AG04449 (cell line): ENCODE results near the gene CCL13.

ENCODE experiments used
- CTCF ChIA-PET: fragments of 350-600 bp; formaldehyde crosslinking; extraction: SDS; loops from one replicate; lab custom pipeline; 2021; ENCODE audit warnings: antibody characterized with exemption; lab: Yijun Ruan, JAX
- POLR2A ChIA-PET: fragments of 400-600, 350-600 bp; formaldehyde crosslinking; extraction: SDS; loops from one replicate; lab custom pipeline; 2020; ENCODE audit warnings: antibody characterized with exemption, inconsistent platforms; lab: Yijun Ruan, JAX
- DNase-seq: peaks from one replicate; pipeline ENCODE4 v3.0.0-alpha.2; 2010; ENCODE audit warnings: low read depth, low spot score
- H3K4me3 ChIP-seq: 2 replicates; pipeline ENCODE4 v1.5.1; 2011; ENCODE audit warnings: low read depth, mild to moderate bottlenecking, control low read depth, low read length
- TF ChIP-seq, protein P1 (sequence below): IDR thresholded peaks from one replicate; pipeline ENCODE4 v1.5.1; 2011; ENCODE audit warnings: mild to moderate bottlenecking, moderate library complexity, low read length, control low read depth, inconsistent platforms; ENCODE audit not compliant: insufficient read depth; ENCODE audit errors: missing control alignments

The CCL13 gene

DNA sequence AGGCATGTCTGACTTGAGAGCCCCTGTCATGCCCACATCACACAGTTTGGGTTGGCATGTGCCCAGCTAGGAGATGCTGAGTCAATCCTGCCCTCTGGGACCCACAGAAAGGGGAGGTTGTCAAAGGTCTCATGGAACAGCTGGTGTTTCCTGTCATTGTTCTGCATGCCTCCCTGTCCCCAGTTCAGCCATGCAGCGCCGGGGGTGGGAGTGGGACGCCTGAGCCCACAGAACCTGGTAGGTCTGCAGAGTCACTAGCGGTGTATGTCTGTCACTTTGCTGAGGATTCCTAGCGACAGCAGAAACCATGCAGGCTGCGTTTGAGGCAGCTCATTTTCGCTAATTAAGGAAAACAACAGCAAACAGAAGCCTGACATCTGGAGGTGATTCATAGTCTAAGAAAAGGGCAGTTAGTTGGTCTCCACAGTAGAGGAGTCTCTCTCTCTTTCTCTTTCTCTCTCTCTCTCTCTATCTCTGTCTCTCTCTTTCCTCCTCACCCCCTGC is 26.4 kb downstream of the CCL13 start:
- POLR2A ChIA-PET = no interaction called here
- TF ChIP-seq, protein P1, sequence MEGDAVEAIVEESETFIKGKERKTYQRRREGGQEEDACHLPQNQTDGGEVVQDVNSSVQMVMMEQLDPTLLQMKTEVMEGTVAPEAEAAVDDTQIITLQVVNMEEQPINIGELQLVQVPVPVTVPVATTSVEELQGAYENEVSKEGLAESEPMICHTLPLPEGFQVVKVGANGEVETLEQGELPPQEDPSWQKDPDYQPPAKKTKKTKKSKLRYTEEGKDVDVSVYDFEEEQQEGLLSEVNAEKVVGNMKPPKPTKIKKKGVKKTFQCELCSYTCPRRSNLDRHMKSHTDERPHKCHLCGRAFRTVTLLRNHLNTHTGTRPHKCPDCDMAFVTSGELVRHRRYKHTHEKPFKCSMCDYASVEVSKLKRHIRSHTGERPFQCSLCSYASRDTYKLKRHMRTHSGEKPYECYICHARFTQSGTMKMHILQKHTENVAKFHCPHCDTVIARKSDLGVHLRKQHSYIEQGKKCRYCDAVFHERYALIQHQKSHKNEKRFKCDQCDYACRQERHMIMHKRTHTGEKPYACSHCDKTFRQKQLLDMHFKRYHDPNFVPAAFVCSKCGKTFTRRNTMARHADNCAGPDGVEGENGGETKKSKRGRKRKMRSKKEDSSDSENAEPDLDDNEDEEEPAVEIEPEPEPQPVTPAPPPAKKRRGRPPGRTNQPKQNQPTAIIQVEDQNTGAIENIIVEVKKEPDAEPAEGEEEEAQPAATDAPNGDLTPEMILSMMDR = no peak
- CTCF ChIA-PET = interaction anchor here (1.4 to 2.1 kb wide), 2 partner anchors 22 to 182 kb away, joined by 3 to 6 read pairs; no protein-coding TSS in a partner anchor
- no peak overlapping the region for H3K4me3 ChIP-seq
- DNase-seq = no peak

DNA sequence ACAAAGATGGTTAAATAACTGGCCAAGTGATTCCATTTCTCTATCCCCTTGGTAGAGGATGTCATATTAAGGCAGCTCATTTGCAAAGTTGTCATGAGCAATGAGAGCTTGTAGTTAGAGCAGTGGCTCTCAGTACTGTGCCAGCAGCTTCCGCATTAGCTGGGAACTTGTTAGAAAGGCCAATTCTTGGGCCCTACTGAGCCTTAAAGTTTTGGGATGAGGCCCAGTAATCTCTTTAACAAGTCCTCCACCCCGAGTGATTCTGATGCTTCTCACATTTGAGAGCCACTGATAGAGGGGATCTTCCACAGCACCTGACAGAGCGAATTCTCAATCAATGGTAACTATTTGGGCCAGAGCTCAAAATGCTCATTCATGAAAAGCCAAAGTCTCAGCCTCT is 26.9 kb downstream of the CCL13 start:
- POLR2A ChIA-PET = no interaction called here
- no peak overlapping the region for H3K4me3 ChIP-seq

DNA sequence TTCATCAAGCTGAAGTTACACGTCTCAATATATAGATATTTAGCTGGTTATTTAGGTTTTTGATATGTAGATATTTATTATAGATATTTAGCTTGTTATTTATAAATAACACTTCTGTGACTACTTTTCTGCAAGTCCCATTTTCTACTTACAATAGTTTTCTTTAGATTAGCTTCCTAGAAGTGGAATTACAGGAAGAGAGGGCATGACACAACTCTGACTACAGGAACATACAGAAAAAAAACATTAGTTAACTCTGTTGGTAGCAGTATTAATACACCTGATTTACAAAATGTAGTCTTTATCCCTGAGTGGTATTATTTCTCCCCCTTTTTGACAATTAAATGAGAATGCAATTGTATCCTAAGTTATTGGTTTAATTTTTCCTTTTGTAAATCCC is 28.0 kb downstream of the CCL13 start:
- DNase-seq = no peak
- TF ChIP-seq, protein P1 = no peak
- no peak overlapping the region for H3K4me3 ChIP-seq
- CTCF ChIA-PET = no interaction called here
- POLR2A ChIA-PET = no interaction called here

More for the DNA sequence above, 26.9 kb downstream of the CCL13 start:
- DNase-seq = no peak
- CTCF ChIA-PET = interaction anchor here (1.4 to 2.1 kb wide), 2 partner anchors 22 to 183 kb away, joined by 3 to 6 read pairs; no protein-coding TSS in a partner anchor
- TF ChIP-seq, protein P1 = no peak

DNA sequence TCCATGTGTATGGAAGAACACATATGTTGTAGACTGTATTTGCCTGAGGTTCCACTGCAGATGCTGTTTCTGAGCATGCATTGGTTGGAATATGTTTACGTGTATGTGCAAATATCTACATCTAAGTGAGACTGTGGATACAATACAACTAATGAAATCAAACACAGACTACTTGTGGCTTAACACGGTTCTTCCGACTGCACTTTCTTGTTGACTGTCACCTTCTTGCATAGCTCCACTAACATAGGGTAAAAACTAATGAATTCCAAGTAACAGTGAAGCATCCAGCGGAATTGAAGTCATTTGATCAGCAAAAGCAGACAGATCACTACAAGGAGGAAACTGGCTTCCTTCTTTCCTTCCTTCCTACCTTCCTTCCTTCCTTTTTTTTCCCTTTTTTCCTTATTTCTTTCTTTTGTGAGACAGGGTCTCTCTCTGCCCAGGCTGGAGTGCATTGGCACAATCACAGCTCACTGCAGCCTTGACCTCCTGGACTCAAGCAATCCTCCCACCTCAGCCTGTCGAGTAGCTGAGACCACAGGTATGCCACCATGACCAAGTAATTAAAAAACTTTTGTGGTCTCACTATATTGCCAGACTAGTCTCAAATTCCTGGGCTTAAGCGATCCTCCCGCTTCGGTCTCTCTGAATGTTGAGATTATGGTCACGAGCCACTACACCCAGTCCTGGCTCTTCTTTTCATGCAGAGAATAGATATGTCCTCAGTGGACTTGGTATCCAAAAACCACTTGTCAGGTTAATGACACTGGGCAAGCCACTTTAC is 28.7 kb downstream of the CCL13 start:
- CTCF ChIA-PET = interaction anchor here (0.8 kb wide), 1 partner anchor 23 kb away, joined by 3 read pairs; no protein-coding TSS in a partner anchor

DNA sequence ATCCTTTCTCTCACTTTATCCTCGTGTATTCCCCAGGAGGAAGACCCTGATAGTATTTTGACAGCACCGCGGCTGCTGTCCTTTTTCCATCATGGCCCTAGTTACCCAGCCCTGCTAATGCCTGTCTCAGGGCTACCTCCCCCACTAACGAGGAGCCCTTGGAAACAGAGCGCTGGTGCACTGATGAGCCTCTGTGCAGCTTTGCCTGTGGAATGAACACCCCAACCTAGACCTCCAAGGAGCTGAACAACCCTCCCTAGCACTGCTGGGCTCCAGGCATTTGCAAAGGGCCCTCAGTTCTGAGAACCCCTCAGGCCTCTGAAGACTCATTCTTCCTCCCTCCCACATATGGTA is 30.0 kb downstream of the CCL13 start:
- ChIA-PET CTCF (interaction anchor here (1.3 kb wide), 1 partner anchor 216 kb away, joined by 4 read pairs; no protein-coding TSS in a partner anchor), POLR2A (no interaction called here)
- DNase-seq = no peak
- H3K4me3 ChIP-seq = no peak overlapping the region
- TF ChIP-seq, protein P1 = no peak

More for the DNA sequence above, 28.7 kb downstream of the CCL13 start:
- TF ChIP-seq, protein P1 = no peak
- no peak overlapping the region for H3K4me3 ChIP-seq
- POLR2A ChIA-PET = no interaction called here
- no peak for DNase-seq
